8988T (cell line): ENCODE measurements around the gene SYNE2.
"Not testable (repeated sequence)": the region's sequence is repeated elsewhere in the genome, so short reads cannot be mapped to it uniquely, and the experiment has no call there.

Experiments
- DNase-seq: peaks from one replicate; pipeline ENCODE4 v3.0.0; 2011

The SYNE2 gene

DNA sequence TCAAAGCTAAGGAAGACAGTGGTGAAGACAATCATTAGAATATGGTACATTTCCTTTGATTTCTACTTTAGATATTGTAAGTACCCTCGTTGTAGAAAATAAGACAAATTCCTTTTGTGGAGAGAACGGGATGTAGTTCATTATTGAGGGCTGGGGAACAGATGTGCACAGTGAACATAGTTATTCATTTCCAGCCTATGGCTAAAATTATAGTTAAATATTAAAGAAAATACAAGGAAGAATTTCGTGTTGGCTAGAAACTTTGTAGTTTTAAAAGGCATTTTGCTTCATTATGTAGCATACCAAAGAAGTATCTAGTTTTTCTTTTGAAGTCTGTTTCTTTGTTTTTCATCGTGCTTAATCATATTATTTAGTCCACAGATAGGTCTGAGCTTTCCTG, 239.5 kb downstream of the SYNE2 start:
- DNase-seq, result no peak

DNA sequence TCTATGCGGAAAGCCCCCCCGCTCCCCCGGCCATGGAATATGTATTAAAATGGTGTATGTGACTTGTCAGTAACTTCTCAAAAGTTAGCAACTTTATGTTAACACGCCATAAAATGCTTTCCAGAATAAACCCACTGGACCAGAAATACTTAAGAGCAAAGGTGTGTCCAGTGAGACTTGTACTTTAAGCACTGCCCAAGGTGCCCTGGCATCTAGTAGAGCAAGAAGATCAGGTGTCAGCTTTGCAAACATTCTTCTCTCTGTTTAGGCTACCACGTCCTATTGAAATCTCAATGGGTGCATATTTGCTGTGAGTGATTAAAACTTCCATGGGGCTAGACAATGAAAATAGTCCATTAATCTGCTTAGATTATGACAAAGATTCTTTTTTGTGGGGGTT, 240.1 kb downstream of the SYNE2 start:
- no peak for DNase-seq

DNA sequence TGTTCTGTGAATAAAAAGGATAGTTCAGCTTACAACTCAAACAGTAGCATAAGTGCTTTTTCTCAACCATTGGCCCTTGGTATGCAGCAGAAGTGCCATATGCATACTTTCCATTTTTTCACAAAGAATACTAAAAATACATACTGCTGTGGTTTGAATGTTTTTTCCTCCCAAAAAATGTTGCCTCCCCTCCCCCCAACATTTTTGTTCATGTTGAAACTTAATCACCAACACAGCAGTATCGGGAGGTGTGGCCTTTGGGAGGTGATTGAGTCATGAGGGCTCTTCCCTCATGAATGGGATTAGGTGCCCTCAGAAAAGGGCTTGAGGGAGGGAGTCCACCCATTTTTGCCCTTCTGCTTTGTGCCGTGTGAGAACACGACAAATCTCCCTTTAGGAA, 242.8 kb downstream of the SYNE2 start:
- DNase-seq, result no peak

DNA sequence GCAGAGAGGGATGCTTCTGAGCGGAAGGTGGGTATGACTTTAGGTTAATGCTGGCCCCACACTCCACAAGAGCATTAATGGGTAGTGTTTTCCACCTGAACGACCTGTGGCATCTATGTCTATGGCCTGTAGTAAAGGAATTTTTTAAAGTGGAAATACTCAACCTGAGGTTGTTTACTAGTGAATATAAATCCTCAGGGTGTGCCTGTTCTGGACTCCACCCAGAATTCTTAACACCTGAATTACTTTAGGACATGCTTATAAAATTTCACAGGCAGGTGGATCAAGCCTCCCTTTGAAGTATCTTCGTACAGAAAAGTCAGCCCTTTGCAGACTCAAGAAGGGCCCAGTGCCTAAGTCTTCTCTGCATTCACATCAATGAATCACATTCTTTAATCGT, 245.3 kb downstream of the SYNE2 start:
- DNase-seq, result no peak

DNA sequence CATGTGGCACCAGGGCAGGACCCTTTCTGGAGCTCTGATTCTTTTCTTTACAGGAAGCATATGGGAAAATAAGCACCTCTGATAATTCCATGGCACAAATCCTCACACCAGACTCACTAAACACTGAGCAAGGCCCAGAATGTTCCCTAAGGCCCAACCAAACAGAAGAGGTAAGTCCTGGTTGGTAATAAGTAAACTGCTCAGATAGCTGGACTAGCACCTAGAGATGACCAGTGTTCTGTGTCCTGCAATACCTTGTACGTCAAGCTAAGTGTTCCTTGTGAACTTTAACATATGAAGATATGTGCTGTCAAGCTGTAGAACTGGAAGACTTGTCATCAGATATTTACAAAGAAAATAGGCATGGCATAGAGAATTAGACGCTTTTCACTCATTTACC, 254.6 kb downstream of the SYNE2 start:
- no peak for DNase-seq

DNA sequence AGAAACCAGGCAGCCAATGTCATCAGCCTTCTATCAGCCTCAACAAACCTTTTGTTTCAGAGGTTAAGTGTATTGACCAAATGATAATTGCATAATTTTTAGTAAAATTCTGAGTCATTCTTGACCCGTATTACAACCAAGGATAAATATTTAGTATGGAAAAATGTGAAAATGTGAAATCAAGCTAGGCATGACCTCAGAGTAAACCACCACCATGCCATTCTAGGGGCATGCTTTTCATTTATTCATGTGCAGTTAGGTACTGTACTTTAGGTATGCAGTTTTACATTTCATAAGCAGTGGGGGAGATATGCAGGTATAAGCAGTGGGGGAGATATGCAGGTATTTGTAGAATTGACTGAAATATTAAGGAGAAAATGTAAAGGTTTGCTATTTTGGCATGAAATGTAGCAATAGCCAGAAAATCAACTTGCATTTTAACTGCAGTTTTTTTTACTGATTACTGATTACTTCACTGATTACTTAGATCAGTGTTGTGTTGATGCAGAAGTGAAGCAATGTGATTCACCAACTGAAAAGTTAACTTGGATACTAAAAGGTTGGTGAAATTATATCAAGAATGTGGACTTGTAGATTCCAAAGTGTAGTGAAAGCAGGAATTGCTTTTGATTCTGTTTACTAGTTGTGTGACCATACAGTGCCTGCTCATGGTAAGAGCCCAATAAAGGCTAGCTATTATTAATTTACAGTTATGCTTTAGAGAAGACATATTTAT, 257.2 kb downstream of the SYNE2 start:
- no peak for DNase-seq

DNA sequence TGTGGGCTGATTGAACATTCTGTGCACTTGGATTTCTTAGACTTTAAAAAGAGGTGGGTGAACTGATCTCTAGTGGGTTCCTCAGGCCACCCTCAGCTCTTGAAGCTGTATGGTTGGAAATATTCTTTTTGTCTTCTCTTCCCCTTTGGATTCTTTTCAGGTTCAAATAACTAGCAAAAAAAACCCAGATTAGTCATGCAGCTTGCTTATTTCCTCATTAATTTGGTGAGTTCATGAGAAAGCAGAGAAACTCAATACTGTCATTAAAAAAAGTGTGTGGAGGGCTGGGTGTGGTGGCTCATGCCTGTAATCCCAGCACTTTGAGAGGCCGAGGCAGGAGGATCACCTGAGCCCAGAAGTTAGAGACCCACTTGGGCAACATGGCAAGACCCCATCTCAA, 258.0 kb downstream of the SYNE2 start:
- DNase-seq, result no peak

DNA sequence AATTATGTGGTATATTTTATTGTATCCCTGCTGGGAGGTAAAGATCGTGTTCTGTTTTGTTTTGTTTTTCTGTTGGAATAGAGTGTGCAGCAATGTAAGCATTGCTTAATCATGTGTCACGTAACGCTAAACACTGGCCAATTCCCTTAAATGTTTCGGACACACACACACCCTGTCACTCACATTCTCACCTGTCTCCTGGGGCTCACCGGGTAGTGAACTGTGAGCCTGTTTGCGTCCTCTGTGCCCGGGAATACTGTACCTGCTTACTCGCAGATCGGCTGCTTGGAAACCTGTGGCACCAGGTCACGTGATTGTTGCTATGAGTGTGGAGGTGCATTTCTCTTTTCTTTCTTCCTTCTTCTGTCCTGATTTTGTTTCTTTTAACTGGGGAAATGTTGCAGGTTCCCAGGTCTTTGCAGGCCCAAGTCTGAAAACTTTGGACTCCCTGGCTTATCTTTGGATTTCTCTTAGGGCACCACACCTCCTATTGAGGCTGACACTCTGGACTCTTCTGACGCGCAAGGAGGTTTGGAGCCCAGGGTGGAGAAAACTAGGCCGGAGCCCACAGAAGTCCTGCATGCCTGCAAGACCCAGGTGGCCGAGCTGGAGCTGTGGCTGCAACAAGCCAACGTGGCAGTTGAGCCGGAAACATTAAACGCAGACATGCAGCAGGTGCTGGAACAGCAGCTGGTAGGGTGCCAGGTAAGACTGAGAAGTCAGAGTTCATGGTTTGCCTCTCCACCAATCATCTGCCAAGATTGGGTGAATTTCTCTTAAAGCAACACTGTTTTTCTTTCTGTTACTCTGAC, 260.3 kb downstream of the SYNE2 start:
- DNase-seq, result no peak

DNA sequence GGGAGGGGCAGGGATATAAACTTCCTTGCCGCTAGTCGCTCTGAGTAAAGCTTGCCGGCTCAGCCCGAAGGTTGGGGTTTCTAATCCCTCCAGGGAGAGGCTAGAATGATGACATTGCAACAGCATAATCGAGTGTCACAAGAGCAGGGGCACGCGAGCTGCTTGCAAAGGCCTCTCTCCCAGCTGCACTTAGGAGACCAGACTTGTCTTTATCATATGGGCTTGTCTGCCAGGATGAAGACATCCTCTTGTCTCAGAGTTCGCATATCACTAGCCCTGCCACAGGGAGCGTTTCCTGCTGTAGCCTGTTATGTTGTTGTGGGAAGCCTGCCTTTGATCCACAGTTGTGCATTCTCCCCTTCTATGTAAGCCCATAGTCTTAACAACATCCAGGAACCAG, 261.4 kb downstream of the SYNE2 start:
- DNase-seq, result no peak

DNA sequence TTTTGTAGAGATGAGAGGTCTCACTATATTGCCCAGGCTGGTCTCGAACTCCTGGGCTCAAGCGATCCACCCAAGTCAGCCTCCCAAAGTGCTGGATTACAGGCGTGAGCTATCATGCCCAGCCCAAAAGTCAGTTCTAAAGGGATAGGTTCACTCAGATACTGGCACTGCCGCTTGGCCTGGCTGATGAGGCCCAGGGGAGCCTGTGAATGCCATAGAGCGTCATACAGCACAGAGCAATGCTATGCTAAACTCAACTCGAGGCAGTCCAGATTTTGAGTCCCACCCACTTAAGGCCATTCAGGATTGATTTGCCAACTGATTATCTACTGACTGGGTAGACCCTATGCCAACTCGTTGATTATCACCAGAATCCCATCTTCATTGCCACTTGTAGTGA, 262.0 kb downstream of the SYNE2 start:
- no peak for DNase-seq

DNA sequence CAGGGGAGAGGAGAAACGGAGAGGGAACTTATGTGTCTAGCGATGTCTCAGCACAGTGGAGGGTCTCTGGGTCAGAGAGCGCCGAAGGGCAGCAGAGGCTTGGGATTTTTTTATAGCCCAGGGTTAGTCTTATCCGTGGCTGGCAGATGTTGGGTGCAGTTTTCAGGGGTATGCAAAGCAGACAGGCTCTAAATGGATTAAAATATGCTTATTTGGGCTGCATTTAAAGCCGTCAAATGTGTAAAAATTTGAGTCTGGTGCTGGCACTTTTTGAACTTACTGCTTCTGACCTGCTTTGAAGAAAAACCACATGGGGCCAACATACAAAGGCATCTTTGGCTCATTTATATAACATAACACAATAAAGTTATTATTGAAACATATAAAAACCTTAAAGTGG, 262.6 kb downstream of the SYNE2 start:
- no peak for DNase-seq

DNA sequence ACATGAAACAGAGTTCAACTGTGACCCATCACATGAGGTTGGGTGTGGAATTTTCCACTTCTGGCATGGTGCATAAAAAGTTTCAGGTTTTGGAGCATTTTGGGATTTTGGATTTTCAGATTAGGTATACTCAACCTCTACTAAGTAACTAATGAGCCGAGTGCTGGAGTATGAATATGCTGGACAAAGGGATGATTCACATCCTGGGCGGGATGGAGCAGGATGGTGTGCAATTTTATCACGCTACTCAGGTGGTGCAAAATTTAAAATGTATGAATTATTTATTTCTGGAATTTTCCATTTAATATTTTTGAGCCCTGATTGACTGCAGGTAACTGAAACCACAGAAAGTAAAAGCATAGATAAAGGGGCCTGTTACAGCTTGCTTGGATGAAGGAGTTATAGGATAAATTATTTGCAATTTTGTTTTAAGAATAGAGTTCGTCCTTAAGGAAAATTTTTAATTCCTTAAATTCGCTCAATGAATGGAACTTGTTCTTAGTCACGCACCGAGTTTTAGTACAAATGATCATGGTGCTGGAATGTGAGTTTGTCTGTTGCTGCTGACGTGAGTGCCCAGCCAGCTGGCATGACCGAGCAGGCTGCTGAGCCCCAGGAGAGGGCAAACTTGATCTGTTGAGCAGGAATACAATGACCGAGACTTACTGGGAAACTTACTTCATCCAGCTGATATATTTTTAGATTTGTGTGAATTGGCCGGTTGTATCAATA, 265.0 kb downstream of the SYNE2 start:
- DNase-seq, result peak; percentile 37

DNA sequence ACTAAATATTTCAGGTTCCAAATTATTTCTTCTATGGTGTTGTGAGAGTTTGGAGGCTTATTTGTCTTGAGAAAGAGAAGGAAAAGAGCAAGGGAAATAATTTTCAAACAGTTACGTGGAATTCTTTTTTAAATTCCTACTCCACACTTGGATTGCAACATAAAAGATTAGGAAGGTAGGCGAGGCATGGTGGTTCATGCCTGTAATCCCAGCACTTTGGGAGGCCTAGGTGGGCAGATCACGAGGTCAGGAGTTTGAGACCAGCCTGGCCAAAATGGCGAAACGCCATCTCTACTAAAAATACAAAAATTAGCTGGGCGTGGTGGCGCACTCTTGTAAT, 265.6 kb downstream of the SYNE2 start:
- DNase-seq, result not testable (repeated sequence)

DNA sequence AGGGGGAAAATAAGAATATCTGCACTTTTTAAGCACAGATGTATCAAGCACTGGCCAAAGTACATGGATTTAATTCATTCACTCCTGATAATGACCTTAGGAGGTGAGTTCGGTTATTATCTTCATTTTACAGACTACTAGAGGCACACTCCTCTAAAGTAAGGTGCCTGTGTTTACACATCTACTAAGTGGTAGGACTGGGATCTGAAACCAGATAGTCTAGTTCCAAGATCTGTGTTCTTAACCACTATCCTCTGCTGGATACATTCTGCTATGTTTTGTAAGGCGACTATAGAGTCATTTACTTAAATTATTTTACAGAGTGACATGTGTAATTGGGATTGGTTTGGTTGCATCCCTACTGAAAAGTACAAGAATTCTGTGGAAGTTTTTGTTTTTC, 266.1 kb downstream of the SYNE2 start:
- DNase-seq, result no peak

DNA sequence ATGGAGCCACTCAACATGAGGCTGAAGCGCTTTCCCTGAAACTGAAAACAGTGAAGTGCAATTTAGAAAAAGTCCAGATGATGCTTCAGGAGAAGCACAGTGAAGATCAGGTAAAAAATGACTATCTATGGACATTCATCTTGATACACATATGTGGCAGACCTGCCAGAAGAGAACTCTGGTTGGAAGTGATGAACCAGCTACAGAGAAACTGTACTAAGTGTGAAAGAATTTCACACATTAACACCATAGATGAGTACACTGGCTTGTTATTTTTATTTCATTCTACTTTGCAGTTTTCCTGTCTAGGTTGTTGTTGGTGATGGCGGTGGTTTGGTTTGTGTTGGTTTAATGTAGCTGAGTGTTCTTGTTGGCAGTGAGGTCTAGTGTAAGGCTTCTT, 266.7 kb downstream of the SYNE2 start:
- no peak for DNase-seq

DNA sequence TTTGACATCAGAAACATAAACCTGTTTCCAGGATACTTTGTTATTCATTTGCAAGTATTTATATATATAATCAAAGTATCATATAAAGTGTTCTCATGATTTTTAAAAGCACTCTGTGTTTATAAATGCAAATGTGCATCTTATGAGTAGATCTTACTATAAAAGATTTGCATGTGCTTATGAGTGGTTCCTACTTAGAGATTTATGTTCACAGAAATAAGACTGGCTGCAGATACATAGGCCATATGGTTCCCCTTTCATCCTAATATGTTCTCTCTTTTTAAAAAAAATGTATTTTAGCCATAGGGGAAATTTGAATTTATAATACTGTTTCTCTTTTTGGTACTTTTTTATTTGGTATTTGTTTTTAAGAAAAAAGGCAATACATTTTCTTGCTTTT, 267.2 kb downstream of the SYNE2 start:
- DNase-seq, result no peak

DNA sequence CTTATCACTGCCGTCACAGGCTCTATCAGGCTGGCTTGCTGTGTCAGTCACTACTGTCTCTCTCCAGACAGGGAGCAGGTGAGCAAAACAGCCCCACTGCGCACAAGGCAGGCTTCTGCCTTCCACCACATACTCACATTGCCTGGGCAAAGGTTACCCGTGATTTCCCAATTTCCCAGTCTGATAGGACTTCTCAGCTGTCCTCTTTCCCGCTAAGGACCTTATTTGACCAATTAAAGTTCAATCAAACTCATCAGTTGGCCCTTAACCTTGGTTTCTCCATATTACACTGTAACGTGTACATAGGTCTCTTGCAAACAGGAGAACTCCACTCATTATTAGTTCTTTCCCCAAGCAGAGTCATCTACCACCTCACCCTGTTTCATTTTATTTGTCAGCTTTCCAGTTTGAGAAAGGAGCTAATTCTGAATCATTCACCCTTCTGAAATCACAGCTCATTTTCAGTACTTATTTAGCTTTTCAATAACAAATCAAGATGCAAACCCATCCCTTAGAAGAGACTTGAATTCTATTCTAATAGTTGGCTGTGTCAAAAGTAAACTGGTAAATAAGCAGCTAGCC, 270.5 kb downstream of the SYNE2 start:
- DNase-seq, result no peak

DNA sequence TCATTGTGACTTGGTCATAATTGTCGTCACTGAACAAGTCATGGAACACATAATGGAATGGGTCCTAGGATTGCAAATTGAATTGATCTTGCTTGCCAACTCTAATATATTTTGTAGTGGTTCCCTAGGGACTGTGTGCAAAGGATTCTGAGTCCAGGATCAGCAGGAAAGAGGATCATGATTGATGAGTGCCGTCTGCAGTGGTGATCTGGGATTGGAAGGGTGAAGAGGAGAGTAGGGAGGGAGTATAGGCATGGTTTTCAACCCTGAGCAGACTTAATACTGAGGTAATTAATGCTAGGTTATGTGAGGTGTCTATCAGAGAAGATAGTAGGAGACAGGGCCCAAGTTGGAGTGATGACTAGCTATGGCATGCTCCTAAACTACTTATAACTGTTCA, 272.5 kb downstream of the SYNE2 start:
- no peak for DNase-seq

DNA sequence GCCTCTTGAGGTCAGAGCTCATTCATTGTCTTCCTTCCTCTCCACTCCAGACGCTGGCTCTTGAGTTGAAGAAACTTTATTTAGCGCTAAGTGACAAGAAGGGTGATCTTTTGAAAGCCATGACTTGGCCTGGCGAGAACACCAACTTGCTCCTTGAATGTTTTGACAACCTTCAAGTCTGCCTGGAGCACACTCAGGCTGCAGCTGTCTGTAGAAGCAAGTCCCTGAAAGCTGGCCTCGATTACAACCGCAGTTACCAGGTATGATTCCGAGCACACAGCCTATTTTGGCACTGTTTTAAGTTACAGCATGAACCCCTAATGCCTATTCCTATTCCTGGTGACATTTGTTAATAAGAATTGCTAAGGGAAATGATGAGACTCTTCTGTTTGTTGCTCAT, 273.7 kb downstream of the SYNE2 start:
- no peak for DNase-seq

DNA sequence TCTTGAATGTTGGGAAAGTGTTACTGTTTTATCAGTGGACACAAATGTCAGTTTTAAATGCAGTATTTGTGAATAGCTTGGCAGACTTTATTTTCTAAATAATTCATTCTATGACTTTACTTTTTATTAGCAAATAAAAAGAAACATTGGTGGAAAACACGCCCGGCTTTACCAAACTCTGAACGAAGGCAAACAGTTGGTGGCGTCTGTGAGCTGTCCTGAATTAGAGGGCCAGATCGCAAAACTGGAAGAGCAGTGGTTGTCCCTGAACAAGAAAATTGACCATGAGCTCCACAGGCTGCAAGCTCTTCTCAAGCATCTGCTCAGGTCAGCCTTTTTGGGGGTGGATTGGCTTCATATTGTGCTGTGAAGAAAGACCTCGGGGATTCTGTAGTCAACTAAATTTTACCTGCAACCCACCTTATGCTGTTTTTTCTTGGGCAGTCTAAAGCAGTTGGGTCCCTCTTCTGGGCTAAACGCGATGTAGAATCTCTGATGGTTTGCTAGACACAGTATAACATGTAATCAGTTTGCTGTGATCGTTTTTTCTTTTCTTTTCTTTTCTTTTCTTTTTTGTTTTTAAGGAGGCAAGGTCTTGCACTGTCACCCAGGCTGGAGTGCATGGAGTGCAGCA, 285.0 kb downstream of the SYNE2 start:
- DNase-seq, result no peak

DNA sequence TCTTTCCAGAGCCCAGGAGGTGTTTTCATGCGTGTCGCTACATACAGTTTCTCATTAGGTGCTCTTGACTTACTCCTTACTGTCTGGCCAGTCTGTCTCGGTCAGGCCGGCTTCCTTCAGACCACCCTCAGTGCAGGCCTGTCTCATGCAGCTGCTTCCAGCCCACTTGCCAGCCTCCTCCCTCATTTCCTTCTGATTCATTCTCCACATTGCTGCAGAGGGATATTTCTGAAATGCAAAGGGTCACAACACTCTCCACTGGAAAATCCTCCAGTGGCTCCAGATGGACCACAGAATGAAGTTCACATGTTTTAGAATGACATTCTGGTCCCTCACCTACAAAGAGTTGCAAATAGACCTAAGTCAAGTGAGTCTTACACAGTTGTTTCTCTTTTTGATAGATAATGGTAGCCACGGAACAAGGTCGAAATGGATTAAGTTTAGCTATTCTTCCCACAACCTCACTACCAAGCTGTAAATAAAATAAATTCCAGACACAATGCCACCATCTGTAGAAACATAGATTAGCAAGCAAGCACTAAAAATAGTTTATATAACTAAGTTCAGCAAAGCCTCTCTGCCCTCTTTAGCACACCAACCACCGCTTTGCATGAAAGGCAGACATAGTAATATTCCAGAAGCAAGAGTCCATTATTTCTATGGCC, 294.5 kb downstream of the SYNE2 start:
- no peak for DNase-seq

DNA sequence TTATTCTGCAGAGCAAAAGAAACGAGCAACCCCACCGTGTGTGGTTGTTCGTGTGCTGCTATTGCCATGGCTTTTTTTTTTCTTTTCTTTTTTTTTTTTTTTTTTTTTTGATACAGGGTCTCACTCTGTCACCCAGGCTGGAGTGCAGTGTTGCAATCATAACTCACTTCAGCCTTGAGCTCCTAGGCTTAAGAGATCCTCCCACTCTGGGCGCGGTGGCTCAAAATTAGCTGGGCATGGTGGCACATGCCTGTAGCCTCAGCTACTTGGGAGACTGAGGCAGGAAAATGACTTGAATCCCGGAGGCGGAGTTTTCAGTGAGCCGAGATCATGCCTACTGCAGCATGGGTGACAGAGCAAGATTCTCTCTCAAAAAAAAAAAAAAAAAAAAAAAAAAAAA, 297.1 kb downstream of the SYNE2 start:
- DNase-seq, result no peak

DNA sequence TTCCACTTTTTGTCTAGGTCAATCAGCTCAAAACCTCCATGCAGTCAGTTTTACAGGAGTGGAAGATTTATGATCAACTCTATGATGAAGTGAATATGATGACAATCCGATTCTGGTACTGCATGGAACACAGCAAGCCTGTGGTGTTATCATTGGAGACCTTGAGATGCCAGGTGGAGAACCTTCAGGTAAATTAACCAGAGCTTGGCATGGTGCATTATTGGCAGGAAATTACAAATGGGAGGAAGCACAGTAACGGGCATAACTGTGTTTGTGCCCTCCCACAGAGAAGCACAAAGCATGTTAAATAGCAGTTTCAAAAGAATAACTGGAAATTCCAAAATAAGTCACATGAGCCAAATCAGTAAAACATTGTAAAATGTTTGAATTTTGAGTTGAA, 305.8 kb downstream of the SYNE2 start:
- DNase-seq, result no peak
